ENCODE data around the gene PGM3.

Gene PGM3

DNA sequence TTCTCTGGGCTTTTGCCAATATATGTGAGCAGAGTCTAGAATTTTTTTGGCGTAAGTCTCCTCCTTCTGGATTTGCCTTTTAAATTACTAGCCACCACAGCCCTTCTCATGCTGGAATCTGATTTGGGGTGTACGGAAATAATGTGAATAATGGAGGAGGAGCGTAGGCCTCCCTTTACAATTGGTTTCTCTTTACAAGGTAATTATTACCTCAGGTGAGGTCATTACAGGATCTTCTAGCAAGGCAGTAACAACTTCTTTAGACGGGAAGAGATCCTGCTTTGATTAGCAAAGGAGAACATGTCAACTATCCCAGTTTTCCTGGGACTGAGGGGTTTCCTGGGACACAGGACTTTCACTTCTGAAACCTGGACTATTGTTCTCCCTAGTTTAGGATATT lies 9.0 kb upstream of the PGM3 start:
- Histone ChIP-seq H3K36me3 (ENCODE audit: control insufficient read depth in 2 of 2, insufficient read depth in 1 of 2, low read length in 2 of 2) (peaks cover 0 to 10% of the 10 kb centered on the region in 2 experiments; a peak in 2 of 3 replicates), H3K4me3 (ENCODE audit: low read depth, low read length) (no peak overlapping the region), H3K27ac (ENCODE audit: extremely low read depth, low read depth, low read length) (no peak overlapping the region), H3K9me3 (ENCODE audit: control insufficient read depth, insufficient read depth, low read depth, low read length) (no peaks in the 10 kb centered on the region), H3K4me1 (ENCODE audit: control insufficient read depth, insufficient read depth, low read length) (no peaks in the 10 kb centered on the region)
- TF ChIP-seq, protein P1, sequence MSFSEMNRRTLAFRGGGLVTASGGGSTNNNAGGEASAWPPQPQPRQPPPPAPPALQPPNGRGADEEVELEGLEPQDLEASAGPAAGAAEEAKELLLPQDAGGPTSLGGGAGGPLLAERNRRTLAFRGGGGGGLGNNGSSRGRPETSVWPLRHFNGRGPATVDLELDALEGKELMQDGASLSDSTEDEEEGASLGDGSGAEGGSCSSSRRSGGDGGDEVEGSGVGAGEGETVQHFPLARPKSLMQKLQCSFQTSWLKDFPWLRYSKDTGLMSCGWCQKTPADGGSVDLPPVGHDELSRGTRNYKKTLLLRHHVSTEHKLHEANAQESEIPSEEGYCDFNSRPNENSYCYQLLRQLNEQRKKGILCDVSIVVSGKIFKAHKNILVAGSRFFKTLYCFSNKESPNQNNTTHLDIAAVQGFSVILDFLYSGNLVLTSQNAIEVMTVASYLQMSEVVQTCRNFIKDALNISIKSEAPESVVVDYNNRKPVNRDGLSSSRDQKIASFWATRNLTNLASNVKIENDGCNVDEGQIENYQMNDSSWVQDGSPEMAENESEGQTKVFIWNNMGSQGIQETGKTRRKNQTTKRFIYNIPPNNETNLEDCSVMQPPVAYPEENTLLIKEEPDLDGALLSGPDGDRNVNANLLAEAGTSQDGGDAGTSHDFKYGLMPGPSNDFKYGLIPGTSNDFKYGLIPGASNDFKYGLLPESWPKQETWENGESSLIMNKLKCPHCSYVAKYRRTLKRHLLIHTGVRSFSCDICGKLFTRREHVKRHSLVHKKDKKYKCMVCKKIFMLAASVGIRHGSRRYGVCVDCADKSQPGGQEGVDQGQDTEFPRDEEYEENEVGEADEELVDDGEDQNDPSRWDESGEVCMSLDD (tag by site-specific recombination; IDR thresholded peaks at IDR 0.05), result no peak
- TF ChIP-seq PRDM10 (tag by site-specific recombination; IDR thresholded peaks at IDR 0.05) (no peak), ZEB2 (tag by site-specific recombination; IDR thresholded peaks at IDR 0.05) (no peak), ZBTB48 (tag by site-specific recombination; IDR thresholded peaks at IDR 0.05) (no peak), ZNF785 (tag by site-specific recombination; IDR thresholded peaks at IDR 0.05) (no peak), TRIM28 (IDR thresholded peaks at IDR 0.05; ENCODE audit: borderline replicate concordance, low read length) (no peak), ZSCAN23 (tag by site-specific recombination; IDR thresholded peaks at IDR 0.05) (no peak), GFI1B (tag by site-specific recombination; IDR thresholded peaks at IDR 0.05) (no peak), ZNF341 (tag by site-specific recombination; IDR thresholded peaks at IDR 0.05; ENCODE audit: low read depth) (no peak), ZNF701 (tag by site-specific recombination; IDR thresholded peaks at IDR 0.05) (no peak), HOXA7 (CRISPR knock-in tag; IDR thresholded peaks at IDR 0.05; ENCODE audit: borderline replicate concordance) (no peak), ZNF585B (tag by site-specific recombination; IDR thresholded peaks at IDR 0.05) (no peak), AEBP2 (tag by site-specific recombination; IDR thresholded peaks at IDR 0.05; ENCODE audit: borderline replicate concordance) (no peak), ZNF366 (tag by site-specific recombination; conservative IDR thresholded peaks at IDR 0.05) (no peak)
- ChIA-PET CTCF (interaction anchor here (2.4 kb wide), 1 partner anchor 13 kb away, joined by 14 read pairs; no protein-coding TSS in a partner anchor), POLR2A (no interaction called here)

- H3K36me3 ChIP-seq (ENCODE audit: control insufficient read depth in 2 of 2, insufficient read depth in 1 of 2, low read length in 2 of 2), result peaks cover 16 to 32% of the 10 kb centered on the region in 2 experiments
- POLR2A ChIA-PET, result no interaction called here
- no peaks in the 10 kb centered on the region for H3K4me1 ChIP-seq (ENCODE audit: control insufficient read depth, insufficient read depth, low read length)
- no peak overlapping the region for H3K27ac ChIP-seq (ENCODE audit: extremely low read depth, low read depth, low read length)
- TF ChIP-seq ZNF292 (tag by site-specific recombination; IDR thresholded peaks at IDR 0.05; ENCODE audit: borderline replicate concordance, low read depth) (no peak), ZNF16 (tag by site-specific recombination; IDR thresholded peaks at IDR 0.05; ENCODE audit: low read depth) (no peak), ZNF791 (tag by site-specific recombination; IDR thresholded peaks at IDR 0.05) (no peak)
- H3K4me3 ChIP-seq (ENCODE audit: low read depth, low read length), result no peak overlapping the region
- no peaks in the 10 kb centered on the region for H3K9me3 ChIP-seq (ENCODE audit: control insufficient read depth, insufficient read depth, low read depth, low read length)
- CTCF ChIA-PET, result interaction anchor here (1.0 to 1.4 kb wide), 4 partner anchors 133 to 315 kb away, joined by 3 to 4 read pairs (median 4); no protein-coding TSS in a partner anchor
Measured at GRCh38 chr6:83199863-83200225, 6.8 kb upstream of the PGM3 start.

Measured in HEK293 (cell line).